ENCODE measurements around the gene NBPF3.
"Not testable (repeated sequence)": the region's sequence is repeated elsewhere in the genome, so short reads cannot be mapped to it uniquely, and the experiment has no call there.

The NBPF3 gene

GRCh38 chr1:21439721-21440629 is at the start of gene NBPF3:
Gene NBPF3, plus strand, starts transcription at chr1:21440137. Its CDS starts 4,950 bp downstream, at chr1:21445087.
- no peaks in the 10 kb centered on the region for H3K27me3 Mint-ChIP-seq
- H3K9me3 Mint-ChIP-seq, result no peaks in the 10 kb centered on the region
- peak; percentile 96 for ATAC-seq (replicated peaks; ENCODE audit: extremely low read depth, poor library complexity, severe bottlenecking)
- DNase-seq (ENCODE audit: low spot score in 2 of 2), result peak; percentile 70
- peak within 1 kb of the TSS; percentile 95 for H3K27ac Mint-ChIP-seq (ENCODE audit: low read depth)
- H3K36me3 Mint-ChIP-seq (ENCODE audit: insufficient read depth), result peaks cover 8% of the 10 kb centered on the region
- H3K4me1 Mint-ChIP-seq, result peaks cover 14% of the 10 kb centered on the region
- peak within 1 kb of the TSS; percentile 96 for H3K4me3 Mint-ChIP-seq

- ATAC-seq (replicated peaks; ENCODE audit: extremely low read depth, poor library complexity, severe bottlenecking) (no peak), DNase-seq (ENCODE audit: low spot score in 2 of 2) (no peak)
- Mint-ChIP-seq H3K4me1 (no peaks in the 10 kb centered on the region), H3K27me3 (peaks cover 17% of the 10 kb centered on the region), H3K36me3 (ENCODE audit: insufficient read depth) (peaks cover 2% of the 10 kb centered on the region), H3K9me3 (no peaks in the 10 kb centered on the region), H3K4me3 (no peak overlapping the region), H3K27ac (ENCODE audit: low read depth) (no peak overlapping the region)
Observed at GRCh38 chr1:21391497-21391896, 48.4 kb upstream of the NBPF3 start.

GRCh38 chr1:21392587-21393263 is 47.2 kb upstream of the NBPF3 start:
- Mint-ChIP-seq H3K27me3 (peaks cover 17% of the 10 kb centered on the region), H3K4me1 (no peaks in the 10 kb centered on the region), H3K4me3 (no peak overlapping the region), H3K36me3 (ENCODE audit: insufficient read depth) (peaks cover 2% of the 10 kb centered on the region), H3K9me3 (no peaks in the 10 kb centered on the region), H3K27ac (ENCODE audit: low read depth) (no peak overlapping the region)
- ATAC-seq (replicated peaks; ENCODE audit: extremely low read depth, poor library complexity, severe bottlenecking), result no peak
- DNase-seq (ENCODE audit: low spot score in 2 of 2), result no peak

GRCh38 chr1:21396516-21396915 is 43.4 kb upstream of the NBPF3 start:
- Mint-ChIP-seq H3K36me3 (ENCODE audit: insufficient read depth) (no peaks in the 10 kb centered on the region), H3K4me3 (no peak overlapping the region), H3K27ac (ENCODE audit: low read depth) (no peak overlapping the region), H3K4me1 (no peaks in the 10 kb centered on the region), H3K27me3 (peaks cover 22% of the 10 kb centered on the region), H3K9me3 (no peaks in the 10 kb centered on the region)
- ATAC-seq (replicated peaks; ENCODE audit: extremely low read depth, poor library complexity, severe bottlenecking) (no peak), DNase-seq (ENCODE audit: low spot score in 2 of 2) (no peak)

GRCh38 chr1:21397813-21398188 is 42.1 kb upstream of the NBPF3 start:
- Mint-ChIP-seq H3K36me3 (ENCODE audit: insufficient read depth) (no peaks in the 10 kb centered on the region), H3K4me1 (no peaks in the 10 kb centered on the region), H3K27ac (ENCODE audit: low read depth) (peak overlapping the region; percentile 91), H3K27me3 (peaks cover 17% of the 10 kb centered on the region), H3K4me3 (peak overlapping the region; percentile 66), H3K9me3 (no peaks in the 10 kb centered on the region)
- ATAC-seq (replicated peaks; ENCODE audit: extremely low read depth, poor library complexity, severe bottlenecking) (no peak), DNase-seq (ENCODE audit: low spot score in 2 of 2) (no peak)

GRCh38 chr1:21401726-21402346 is 38.1 kb upstream of the NBPF3 start:
- H3K27me3 Mint-ChIP-seq, result peaks cover 30% of the 10 kb centered on the region
- H3K27ac Mint-ChIP-seq (ENCODE audit: low read depth); H3K36me3 Mint-ChIP-seq (ENCODE audit: insufficient read depth); DNase-seq (ENCODE audit: low spot score in 2 of 2); H3K4me1 Mint-ChIP-seq; ATAC-seq (replicated peaks; ENCODE audit: extremely low read depth, poor library complexity, severe bottlenecking); H3K9me3 Mint-ChIP-seq; H3K4me3 Mint-ChIP-seq: not testable (repeated sequence)

- DNase-seq (ENCODE audit: low spot score in 2 of 2) (no peak), ATAC-seq (replicated peaks; ENCODE audit: extremely low read depth, poor library complexity, severe bottlenecking) (no peak)
- peaks cover 33% of the 10 kb centered on the region for H3K27me3 Mint-ChIP-seq
- H3K4me3 Mint-ChIP-seq, result no peak overlapping the region
- no peaks in the 10 kb centered on the region for H3K36me3 Mint-ChIP-seq (ENCODE audit: insufficient read depth)
- no peaks in the 10 kb centered on the region for H3K4me1 Mint-ChIP-seq
- no peaks in the 10 kb centered on the region for H3K9me3 Mint-ChIP-seq
- H3K27ac Mint-ChIP-seq (ENCODE audit: low read depth), result no peak overlapping the region
Observed at GRCh38 chr1:21406659-21407058, 33.3 kb upstream of the NBPF3 start.

GRCh38 chr1:21409897-21410296 is 30.0 kb upstream of the NBPF3 start:
- H3K27me3 Mint-ChIP-seq, result peaks cover 20% of the 10 kb centered on the region
- DNase-seq (ENCODE audit: low spot score in 2 of 2); H3K4me3 Mint-ChIP-seq; H3K27ac Mint-ChIP-seq (ENCODE audit: low read depth); H3K36me3 Mint-ChIP-seq (ENCODE audit: insufficient read depth); H3K4me1 Mint-ChIP-seq; ATAC-seq (replicated peaks; ENCODE audit: extremely low read depth, poor library complexity, severe bottlenecking); H3K9me3 Mint-ChIP-seq: not testable (repeated sequence)

- DNase-seq (ENCODE audit: low spot score in 2 of 2), result no peak
- Mint-ChIP-seq H3K27ac (ENCODE audit: low read depth) (no peak overlapping the region), H3K9me3 (no peaks in the 10 kb centered on the region), H3K36me3 (ENCODE audit: insufficient read depth) (no peaks in the 10 kb centered on the region), H3K27me3 (peaks cover 48% of the 10 kb centered on the region), H3K4me1 (no peaks in the 10 kb centered on the region), H3K4me3 (no peak overlapping the region)
- no peak for ATAC-seq (replicated peaks; ENCODE audit: extremely low read depth, poor library complexity, severe bottlenecking)
Observed at GRCh38 chr1:21414015-21414414, 25.9 kb upstream of the NBPF3 start.

GRCh38 chr1:21420378-21420777 is 19.6 kb upstream of the NBPF3 start:
- not testable (repeated sequence) for H3K36me3 Mint-ChIP-seq (ENCODE audit: insufficient read depth); H3K27ac Mint-ChIP-seq (ENCODE audit: low read depth); DNase-seq (ENCODE audit: low spot score in 2 of 2); H3K9me3 Mint-ChIP-seq; H3K4me1 Mint-ChIP-seq; ATAC-seq (replicated peaks; ENCODE audit: extremely low read depth, poor library complexity, severe bottlenecking); H3K4me3 Mint-ChIP-seq
- peaks cover 69% of the 10 kb centered on the region for H3K27me3 Mint-ChIP-seq

GRCh38 chr1:21421307-21421706 is 18.6 kb upstream of the NBPF3 start:
- H3K27ac Mint-ChIP-seq (ENCODE audit: low read depth); H3K4me3 Mint-ChIP-seq; H3K36me3 Mint-ChIP-seq (ENCODE audit: insufficient read depth); DNase-seq (ENCODE audit: low spot score in 2 of 2); H3K4me1 Mint-ChIP-seq; H3K9me3 Mint-ChIP-seq; ATAC-seq (replicated peaks; ENCODE audit: extremely low read depth, poor library complexity, severe bottlenecking): not testable (repeated sequence)
- peaks cover 61% of the 10 kb centered on the region for H3K27me3 Mint-ChIP-seq

GRCh38 chr1:21427798-21428480 is 12.0 kb upstream of the NBPF3 start:
- peak; percentile 46 for ATAC-seq (replicated peaks; ENCODE audit: extremely low read depth, poor library complexity, severe bottlenecking)

More at GRCh38 chr1:21427798-21428480, 12.0 kb upstream of the NBPF3 start:
- not testable (repeated sequence) for H3K36me3 Mint-ChIP-seq (ENCODE audit: insufficient read depth); DNase-seq (ENCODE audit: low spot score in 2 of 2); H3K27me3 Mint-ChIP-seq; H3K9me3 Mint-ChIP-seq; H3K27ac Mint-ChIP-seq (ENCODE audit: low read depth); H3K4me1 Mint-ChIP-seq; H3K4me3 Mint-ChIP-seq
